ENCODE results near the gene LRRC23.

LRRC23 gene

DNA sequence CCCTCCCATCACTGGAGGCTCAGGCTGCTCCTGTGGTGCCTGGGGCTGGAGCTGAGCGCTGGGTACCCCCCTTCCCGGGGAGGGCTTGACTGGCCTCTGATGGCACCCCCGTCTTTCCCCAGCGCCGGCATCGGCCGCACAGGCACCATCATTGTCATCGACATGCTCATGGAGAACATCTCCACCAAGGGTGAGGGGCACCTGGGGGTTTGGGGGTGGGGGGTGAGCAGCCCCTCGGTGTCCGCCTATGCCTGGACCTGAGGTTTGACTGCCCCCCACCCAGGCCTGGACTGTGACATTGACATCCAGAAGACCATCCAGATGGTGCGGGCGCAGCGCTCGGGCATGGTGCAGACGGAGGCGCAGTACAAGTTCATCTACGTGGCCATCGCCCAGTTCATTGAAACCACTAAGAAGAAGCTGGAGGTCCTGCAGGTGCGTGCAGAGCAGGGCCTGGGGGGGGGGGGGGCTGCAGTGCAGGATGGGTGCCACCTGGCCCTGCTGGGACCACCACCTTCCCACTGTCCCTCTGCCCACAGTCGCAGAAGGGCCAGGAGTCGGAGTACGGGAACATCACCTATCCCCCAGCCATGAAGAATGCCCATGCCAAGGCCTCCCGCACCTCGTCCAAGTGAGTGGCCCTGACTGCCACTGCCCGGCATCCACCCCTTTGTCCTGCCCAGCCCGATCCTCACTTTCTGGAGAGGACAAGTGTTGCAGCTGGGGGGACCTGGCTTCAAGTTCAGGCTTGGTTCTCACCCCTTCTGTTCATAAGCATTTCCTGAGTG lies 55.4 kb downstream of the LRRC23 start:
- DNase-seq, result no peak

DNA sequence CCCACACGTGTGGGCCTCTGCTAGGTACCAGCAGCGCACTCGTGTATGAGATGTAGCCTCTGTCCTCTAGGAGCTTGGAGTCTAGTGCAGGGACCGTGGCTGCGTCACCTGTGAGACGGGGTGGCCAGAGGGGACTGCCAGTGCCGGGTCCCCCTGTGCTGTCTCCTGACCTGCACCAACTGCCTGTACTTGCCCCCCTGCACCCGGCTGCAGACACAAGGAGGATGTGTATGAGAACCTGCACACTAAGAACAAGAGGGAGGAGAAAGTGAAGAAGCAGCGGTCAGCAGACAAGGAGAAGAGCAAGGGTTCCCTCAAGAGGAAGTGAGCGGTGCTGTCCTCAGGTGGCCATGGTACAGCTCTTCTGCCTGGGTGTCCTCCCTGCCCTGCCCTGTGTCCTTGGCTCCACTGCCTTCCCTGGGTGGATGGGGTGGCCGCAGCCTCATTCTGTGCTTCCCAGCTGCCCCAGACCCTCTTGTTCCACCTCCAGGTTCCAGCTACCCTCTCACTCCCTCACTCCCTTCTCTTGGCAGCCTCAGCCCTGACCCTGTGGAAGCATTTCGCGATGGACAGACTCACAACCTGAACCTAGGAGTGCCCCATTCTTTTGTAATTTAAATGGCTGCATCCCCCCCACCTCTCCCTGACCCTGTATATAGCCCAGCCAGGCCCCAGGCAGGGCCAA lies 56.1 kb downstream of the LRRC23 start:
- no peak for DNase-seq

DNA sequence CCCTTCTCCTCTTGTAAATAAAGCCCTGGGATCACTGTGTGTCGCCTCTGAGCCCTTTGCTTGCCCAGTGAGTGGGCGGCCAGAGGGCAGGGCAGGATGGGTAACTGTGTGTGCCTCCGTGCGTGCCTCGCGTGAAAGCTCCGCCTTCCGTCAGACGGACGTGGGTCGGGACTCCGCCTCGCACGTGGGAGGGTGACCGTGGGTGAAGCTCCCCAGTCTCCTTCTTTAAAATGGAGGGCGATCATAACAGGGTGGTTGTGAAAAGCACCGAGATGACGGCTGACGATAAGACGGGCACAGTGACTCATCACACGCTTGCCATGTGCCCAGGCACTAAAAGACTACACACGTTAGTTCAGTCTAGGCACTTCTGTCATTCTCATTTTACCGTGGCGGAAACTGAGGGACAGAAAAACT lies 56.7 kb downstream of the LRRC23 start:
- no peak for DNase-seq

DNA sequence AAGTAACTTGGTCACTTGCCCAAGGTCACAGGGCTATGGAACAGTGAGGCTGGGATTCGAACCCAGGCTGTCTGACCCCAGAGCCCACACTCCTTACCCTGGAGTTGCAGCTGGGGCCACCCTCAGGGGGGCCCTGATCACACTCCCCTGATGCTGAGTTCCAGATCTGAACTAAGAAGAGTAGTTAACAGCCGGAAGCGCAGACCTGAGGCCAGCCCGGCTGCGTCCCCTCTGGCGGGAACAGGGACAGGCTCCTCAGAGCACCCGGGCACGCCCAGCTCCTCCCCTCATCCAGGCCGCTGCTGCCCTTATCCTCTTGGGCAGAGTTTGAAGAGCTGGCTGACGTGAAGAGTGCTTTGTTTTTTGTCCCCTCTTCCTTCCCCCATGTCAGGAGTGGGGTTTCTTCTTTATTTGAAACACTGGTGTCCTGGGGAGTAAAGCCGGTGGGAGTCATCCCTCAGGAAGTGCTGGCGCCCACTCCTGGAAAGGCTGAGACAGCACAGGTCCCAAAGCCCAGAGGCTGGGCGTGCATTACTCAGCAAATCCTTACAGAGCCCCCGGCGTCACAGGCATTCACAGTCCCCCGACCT lies 57.2 kb downstream of the LRRC23 start:
- peak; percentile 86 for DNase-seq

DNA sequence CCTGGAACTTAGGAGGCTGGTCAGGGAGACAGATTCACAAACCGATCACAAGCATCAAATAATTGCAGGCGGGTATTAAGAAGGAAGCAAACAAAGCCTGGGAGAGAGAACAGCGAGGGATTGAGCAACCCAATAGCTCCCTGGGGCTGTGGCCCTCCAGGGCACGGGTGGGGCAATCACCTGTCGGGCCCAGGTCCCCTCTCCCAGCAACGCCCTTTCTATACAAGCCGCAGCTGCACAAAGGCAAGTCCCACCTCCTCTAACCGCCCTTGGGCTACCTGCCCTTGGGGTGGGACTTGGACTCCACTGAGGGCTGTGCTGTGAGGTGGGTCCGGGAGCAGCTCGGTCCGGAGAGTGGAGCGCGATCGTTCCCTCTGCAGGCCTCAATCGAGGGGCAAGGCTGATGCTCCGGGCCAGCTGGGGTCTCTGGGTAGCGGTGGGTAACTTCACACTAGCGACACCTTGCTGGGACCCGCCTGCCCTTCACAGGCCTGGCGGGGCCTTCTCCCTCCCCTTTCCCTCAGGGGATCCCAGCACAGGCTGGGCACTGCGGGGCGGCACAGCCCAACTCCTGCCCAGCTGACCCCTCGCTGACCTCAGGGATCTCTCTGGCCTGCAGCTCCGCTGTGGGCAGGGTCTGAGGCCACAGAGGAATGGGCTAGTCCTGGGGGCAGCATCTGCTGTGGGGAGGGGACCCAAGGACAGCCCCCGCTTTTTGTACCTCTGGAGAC lies 57.8 kb downstream of the LRRC23 start:
- DNase-seq, result peak; percentile 86

DNA sequence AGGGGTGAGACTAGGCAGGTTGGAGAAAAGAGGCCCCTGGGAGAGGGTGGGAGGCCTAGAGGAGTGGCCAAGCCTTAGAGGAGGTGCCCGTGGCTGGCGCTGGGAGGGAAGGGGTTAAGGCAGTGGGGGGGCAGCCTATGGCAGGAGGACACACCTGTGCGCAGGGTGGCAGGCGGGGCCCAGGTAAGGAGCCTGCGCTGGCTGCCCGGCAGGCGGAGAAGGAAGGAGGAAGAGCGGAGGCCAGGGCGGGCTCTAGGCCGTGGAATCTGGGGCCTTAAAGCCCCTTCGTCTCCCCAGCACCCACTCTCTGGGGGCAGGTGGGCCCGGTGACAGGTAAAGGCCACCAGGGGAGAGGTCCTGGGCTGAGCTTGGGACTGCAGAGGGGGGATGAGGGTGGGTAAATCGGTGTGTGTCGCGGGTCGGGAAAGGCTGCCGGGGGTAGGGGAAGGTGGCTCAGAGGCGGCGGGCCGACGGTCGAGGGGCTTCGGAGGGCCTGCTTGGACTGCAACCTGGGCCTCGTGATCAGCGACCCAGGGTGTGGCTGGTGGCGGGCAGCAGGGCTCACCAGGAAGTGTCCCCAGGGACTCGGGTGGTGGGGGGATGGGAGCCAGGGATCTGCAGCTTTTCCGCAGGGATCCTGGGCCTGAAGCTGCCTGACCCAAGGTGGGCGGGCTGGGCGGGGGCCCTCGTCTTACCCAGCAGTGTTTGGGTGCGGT lies 58.6 kb downstream of the LRRC23 start:
- DNase-seq, result peak; percentile 88

Measured in NCI-H526 treated with DMSO at 0.1 percent for 48 hours (cell line).